Fibroblast of skin of right biceps (primary cell): ENCODE measurements around the gene NTM.
"Not testable (repeated sequence)": the region's sequence is repeated elsewhere in the genome, so short reads cannot be mapped to it uniquely, and the experiment has no call there.

Source experiments
- DNase-seq: peaks from one replicate; pipeline ENCODE4 v3.0.0-alpha.2; 2013

NTM gene

GRCh38 chr11:131908316-131908715 lies 537.9 kb downstream of the NTM start:
- no peak for DNase-seq

- no peak for DNase-seq
Measured at GRCh38 chr11:131909426-131910177, 539.2 kb downstream of the NTM start.

- no peak for DNase-seq
Measured at GRCh38 chr11:131910178-131910522, 539.7 kb downstream of the NTM start.

- peak; percentile 55 for DNase-seq
Measured at GRCh38 chr11:131910523-131911387, 540.3 kb downstream of the NTM start.

- not testable (repeated sequence) for DNase-seq
Measured at GRCh38 chr11:131911388-131912032, 541.1 kb downstream of the NTM start.

- no peak for DNase-seq
Measured at GRCh38 chr11:131912134-131912533, 541.7 kb downstream of the NTM start.

- DNase-seq = no peak
Measured at GRCh38 chr11:131913267-131913666, 542.9 kb downstream of the NTM start.

- DNase-seq = peak; percentile 42
Measured at GRCh38 chr11:131914361-131914774, 544.0 kb downstream of the NTM start.

GRCh38 chr11:131916638-131917037 lies 546.2 kb downstream of the NTM start:
- DNase-seq = no peak

GRCh38 chr11:131917634-131918384 lies 547.4 kb downstream of the NTM start:
- DNase-seq = no peak

GRCh38 chr11:131918663-131919062 lies 548.2 kb downstream of the NTM start:
- DNase-seq = no peak

- DNase-seq = no peak
Measured at GRCh38 chr11:131922220-131922619, 551.8 kb downstream of the NTM start.

- no peak for DNase-seq
Measured at GRCh38 chr11:131923309-131923708, 552.9 kb downstream of the NTM start.

- no peak for DNase-seq
Measured at GRCh38 chr11:131924001-131924400, 553.6 kb downstream of the NTM start.

GRCh38 chr11:131924457-131925201 lies 554.2 kb downstream of the NTM start:
- DNase-seq = peak; percentile 63

GRCh38 chr11:131925829-131926228 lies 555.4 kb downstream of the NTM start:
- DNase-seq = no peak

GRCh38 chr11:131928992-131929391 lies 558.6 kb downstream of the NTM start:
- DNase-seq = no peak

GRCh38 chr11:131932584-131933325 lies 562.3 kb downstream of the NTM start:
- DNase-seq = no peak

- DNase-seq = no peak
Measured at GRCh38 chr11:131934006-131934405, 563.6 kb downstream of the NTM start.

- DNase-seq = no peak
Measured at GRCh38 chr11:131938351-131938751, 567.9 kb downstream of the NTM start.

GRCh38 chr11:131940126-131940525 lies 569.7 kb downstream of the NTM start:
- DNase-seq = no peak
